ENCODE data around the gene GPN1.
"Not testable (repeated sequence)": the region's sequence is repeated elsewhere in the genome, so short reads cannot be mapped to it uniquely, and the experiment has no call there.

- TF ChIP-seq CTCF (IDR thresholded peaks at IDR 0.05); ELF4 (CRISPR knock-in tag; IDR thresholded peaks at IDR 0.05; ENCODE audit: low read depth); OVOL2 (CRISPR knock-in tag; IDR thresholded peaks at IDR 0.05; ENCODE audit: borderline replicate concordance); PRDM15 (CRISPR knock-in tag; IDR thresholded peaks at IDR 0.05); MAX (CRISPR knock-in tag; IDR thresholded peaks at IDR 0.05); NR1H2 (CRISPR knock-in tag; IDR thresholded peaks at IDR 0.05); USF2 (CRISPR knock-in tag; IDR thresholded peaks at IDR 0.05); ZNF671 (CRISPR knock-in tag; IDR thresholded peaks at IDR 0.05); ZNF512 (CRISPR knock-in tag; IDR thresholded peaks at IDR 0.05; ENCODE audit: borderline replicate concordance): not testable (repeated sequence)
These were observed 1.4 kb downstream of the GPN1 start for GRCh38 chr2:27630257-27630656.
